Left hindlimb (tissue), 1 donor: ENCODE results near the gene ZBTB48.
A peak's percentile ranks its signal among the peaks of the same experiment; 100 is the strongest.

ENCODE experiments used
- DNase-seq: peaks from one replicate; pipeline ENCODE4 v3.0.0-alpha.2; 2018

Gene ZBTB48

GRCh38 chr1:6614019-6614928, 34.5 kb downstream of the ZBTB48 start:
- DNase-seq, result peak; percentile 74

- no peak for DNase-seq
Measured at GRCh38 chr1:6614929-6615785, 35.4 kb downstream of the ZBTB48 start.

- no peak for DNase-seq
Measured at GRCh38 chr1:6619045-6619444, 39.3 kb downstream of the ZBTB48 start.

- DNase-seq, result no peak
Measured at GRCh38 chr1:6621429-6622391, 41.9 kb downstream of the ZBTB48 start.

- no peak for DNase-seq
Measured at GRCh38 chr1:6622396-6623152, 42.8 kb downstream of the ZBTB48 start.

- DNase-seq, result no peak
Measured at GRCh38 chr1:6623269-6623965, 43.6 kb downstream of the ZBTB48 start.

DNA sequence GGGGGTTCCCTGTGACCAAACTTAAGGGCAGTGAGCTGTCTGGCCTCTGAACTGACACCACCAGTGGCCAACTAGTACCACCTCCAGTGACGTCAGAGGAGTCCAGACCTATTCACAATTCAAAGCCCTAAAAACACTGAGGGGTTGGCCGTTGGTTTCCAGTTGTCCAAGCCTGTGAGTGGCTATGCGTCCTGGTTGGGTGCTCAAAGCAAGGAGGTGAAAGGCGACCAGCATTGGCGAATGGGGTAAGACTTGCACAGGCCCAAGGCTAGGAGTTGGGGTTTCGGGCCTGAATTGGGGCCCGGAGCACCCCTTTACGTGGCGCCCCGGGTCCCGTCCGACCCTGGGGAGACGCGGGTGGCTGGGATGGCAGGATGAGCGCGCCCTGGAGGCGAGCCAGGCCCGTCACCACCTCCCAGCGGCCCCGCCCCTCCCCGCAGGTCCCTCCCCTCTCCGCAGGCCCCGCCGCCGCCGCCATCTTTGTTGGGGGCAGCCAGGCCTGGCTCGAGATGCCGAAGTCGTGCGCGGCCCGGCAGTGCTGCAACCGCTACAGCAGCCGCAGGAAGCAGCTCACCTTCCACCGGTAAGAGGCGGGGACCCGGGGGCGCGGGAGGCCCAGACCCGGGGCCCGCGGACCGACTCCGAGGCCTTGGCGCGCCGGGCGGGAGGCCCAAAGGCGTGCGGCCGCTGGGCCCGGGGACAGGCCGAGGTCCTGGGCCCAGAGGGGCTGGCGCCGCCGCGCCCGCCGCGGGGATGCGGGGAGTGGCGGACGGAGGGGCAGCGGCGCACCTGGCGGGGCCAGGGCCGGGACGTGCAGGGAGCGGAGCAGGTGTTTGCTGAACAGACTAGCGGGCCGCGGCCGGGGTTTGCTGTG, 45.2 kb downstream of the ZBTB48 start, which contains the start of gene THAP3:
Gene THAP3 (plus strand): TSS at position 159 of the 874 bp plus-strand sequence. CDS start 351 bp downstream, at position 510.
- peak; percentile 90 for DNase-seq

GRCh38 chr1:6625584-6626149, 45.9 kb downstream of the ZBTB48 start:
- no peak for DNase-seq

- DNase-seq, result no peak
Measured at GRCh38 chr1:6627031-6627430, 47.2 kb downstream of the ZBTB48 start.

- DNase-seq, result no peak
Measured at GRCh38 chr1:6627841-6628545, 48.2 kb downstream of the ZBTB48 start.

DNA sequence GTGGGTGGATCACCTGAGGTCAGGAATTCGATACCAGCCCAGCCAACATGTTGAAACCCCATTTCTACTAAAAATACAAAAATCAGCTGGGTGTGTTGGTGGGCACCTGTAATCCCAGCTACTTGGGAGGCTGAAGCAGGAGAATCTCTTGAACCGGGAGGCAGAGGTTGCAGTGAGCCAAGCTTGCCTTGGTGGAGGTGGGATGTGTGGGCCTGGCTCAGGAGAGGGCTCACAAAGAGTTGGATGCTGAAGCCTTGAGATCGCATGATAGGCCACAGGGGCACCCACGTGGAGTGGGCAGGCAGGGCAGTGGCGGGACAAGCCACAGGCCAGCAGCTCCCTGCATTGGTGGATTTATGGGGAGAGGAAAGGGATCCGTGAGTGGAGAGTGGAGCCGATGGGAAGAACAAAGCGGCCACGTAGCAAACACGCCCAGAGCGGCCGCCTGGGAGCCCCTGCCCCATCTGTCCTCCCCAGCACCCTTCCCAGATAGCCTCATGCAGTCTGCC, 49.2 kb downstream of the ZBTB48 start:
- no peak for DNase-seq

- no peak for DNase-seq
Measured at GRCh38 chr1:6630027-6630426, 50.2 kb downstream of the ZBTB48 start.

GRCh38 chr1:6631058-6631457, 51.3 kb downstream of the ZBTB48 start:
- DNase-seq, result no peak

GRCh38 chr1:6632588-6633514, 53.1 kb downstream of the ZBTB48 start:
- no peak for DNase-seq

DNA sequence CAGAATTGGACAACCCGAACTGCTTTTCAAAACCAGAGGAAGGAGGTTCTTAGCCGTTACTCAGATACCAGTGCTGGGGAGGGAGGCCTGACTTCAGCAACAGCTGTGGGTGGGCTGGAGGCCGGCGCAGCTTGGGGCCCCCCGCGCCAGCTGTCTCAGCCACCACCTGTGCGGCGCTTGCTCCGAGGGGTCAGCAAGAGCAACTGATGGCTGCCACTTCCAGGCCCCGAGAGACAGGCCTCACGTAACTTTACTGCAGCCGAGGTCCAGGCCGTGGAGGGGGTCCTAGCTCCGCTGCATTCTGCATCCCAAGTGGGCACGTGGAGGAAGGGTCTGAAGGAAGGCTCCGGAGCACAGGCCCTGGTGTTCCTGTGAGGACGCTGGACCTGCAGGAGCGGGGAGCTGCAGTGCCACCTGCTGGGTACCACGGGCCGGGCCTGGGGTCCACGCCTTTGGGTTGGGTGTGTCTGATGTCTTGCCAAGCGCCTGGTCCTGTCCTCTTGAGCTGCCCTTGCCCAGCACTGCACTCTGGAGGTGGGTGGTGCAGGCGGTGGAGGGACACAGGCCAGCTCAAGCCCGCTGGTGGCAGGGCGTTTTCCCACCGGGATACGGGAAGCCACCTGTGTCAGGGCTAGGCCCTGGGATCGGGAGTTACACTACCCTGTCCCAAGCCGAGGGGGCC, 54.7 kb downstream of the ZBTB48 start:
- DNase-seq, result peak; percentile 78

- DNase-seq, result no peak
Measured at GRCh38 chr1:6635161-6635909, 55.5 kb downstream of the ZBTB48 start.
